K562 (cell line): Measurements from ENCODE around the gene PBX1. TPM values are rescaled to one million over a fixed set of nuclear protein-coding genes. Genes with fewer than 3 reads are reported as not detected.

ENCODE experiments used
- THAP7 ChIP-seq: fragments of 250-450 bp; sonication (Bioruptor Pico); IDR thresholded peaks from 2 replicates; pipeline ENCODE4 v1.5.0; 2021
- UBTF ChIP-seq, 2 experiments: IDR thresholded peaks; 2 replicates each; pipeline ENCODE4 v1.6.1; 2012; ENCODE audit warnings: improper control_type of control experiment in 2 of 2, low read depth in 2 of 2, low read length in 2 of 2, borderline replicate concordance in 1 of 2
- ZMIZ1 ChIP-seq, 2 experiments: fragments of 150-350 bp in 1 of 2; IDR thresholded peaks; 2 replicates each; pipeline ENCODE4 v1.6.1; 2012 to 2016; ENCODE audit warnings: low read depth in 2 of 2, low read length in 2 of 2, mild to moderate bottlenecking in 1 of 2, moderate library complexity in 1 of 2
- ZNF311 ChIP-seq: fragments of 250-450 bp; sonication (Bioruptor Pico); IDR thresholded peaks from 2 replicates; pipeline ENCODE4 v1.4.0; 2020; ENCODE audit warnings: mild to moderate bottlenecking, moderate library complexity
- ZNF639 ChIP-seq, 2 experiments: fragments of 200-800 bp in 1 of 2; sonication (Bioruptor generic) in 1 of 2; sonication (generic) in 1 of 2; formaldehyde crosslinking in 1 of 2; IDR thresholded peaks in 1 of 2; conservative IDR thresholded peaks in 1 of 2; 2 replicates each; pipeline versions ENCODE4 v1.5.0 to v1.6.1; 2016 to 2020; ENCODE audit warnings: missing compliant biosample characterization in 1 of 2, missing genetic modification characterization in 1 of 2, missing genetic modification reagents in 1 of 2
- polyA plus RNA-seq, 8 experiments: library from polyadenylated mRNA; depleted of rRNA in 4 of 8; stranded (reverse) in 5 of 8; unstranded in 3 of 8; fragments of >200 nt; fragmentation: Nextera tagmentation in 2 of 8; fragmentation: Illumina TruSeq in 1 of 8; extraction: Ambion mirVana in 2 of 8; extraction: Trizol in 1 of 8; gene quantifications; 2 replicates each; pipeline versions ENCODE4 v1.2.1 to v1.2.3, GENCODE V29; 2011 to 2014; ENCODE audit warnings: inconsistent platforms in 1 of 8, missing spikeins in 1 of 8
- total RNA-seq, 7 experiments: library from RNA; depleted of rRNA in 6 of 7; stranded (reverse); fragments of >200 nt in 6 of 7; fragmentation: Illumina TruSeq in 2 of 7; extraction: Trizol in 2 of 7; gene quantifications; 2 replicates each; pipeline versions ENCODE4 v1.2.1 to v1.2.3, GENCODE V29; 2011 to 2021; ENCODE audit warnings: low replicate concordance in 1 of 7

Gene PBX1
- total and polyA plus RNA-seq, 9 of the 15 experiments (the other 6 are each of a cell fraction or from before 2014, with no cell fraction given): 0.03 to 0.62 (median 0.17) TPM

GRCh38 chr1:164660775-164661174 lies 101.8 kb downstream of the PBX1 start (continued):
- TF ChIP-seq ZNF639 (CRISPR knock-in tag; conservative IDR thresholded peaks at IDR 0.05 in 1 of 2, IDR thresholded peaks at IDR 0.05 in 1 of 2) (no peak), ZMIZ1 (IDR thresholded peaks at IDR 0.05; ENCODE audit: low read depth in 2 of 2, low read length in 2 of 2) (no peak), ZNF311 (CRISPR knock-in tag) (no peak), UBTF (IDR thresholded peaks at IDR 0.05; ENCODE audit: borderline replicate concordance in 1 of 2, low read depth in 2 of 2, low read length in 2 of 2) (no peak), THAP7 (CRISPR knock-in tag) (no peak)
